Measurements from ENCODE around the gene CDH23. TPM values are rescaled to one million over a fixed set of nuclear protein-coding genes. Genes with fewer than 3 reads are reported as not detected.

CDH23 gene
- total and polyA plus RNA-seq, 2 experiments from 2014 or later, result 0.30 to 1.5 TPM

GRCh38 chr10:71802235-71802634 is 405.5 kb downstream of the CDH23 start:
- Histone ChIP-seq H3K9me3 (ENCODE audit: low read depth) (no peaks in the 10 kb centered on the region), H3K27ac (no peak overlapping the region), H3K9me2 (replicated peaks; ENCODE audit: insufficient read depth) (no peaks in the 10 kb centered on the region), H3K4me2 (no peak overlapping the region), H4K20me1 (ENCODE audit: insufficient read depth, poor library complexity, severe bottlenecking) (no peaks in the 10 kb centered on the region), H3K4me1 (ENCODE audit: insufficient read depth) (no peaks in the 10 kb centered on the region), H3K79me2 (no peaks in the 10 kb centered on the region), H2AFZ (no peak overlapping the region), H3K36me3 (replicated peaks; ENCODE audit: insufficient read depth, low read depth) (no peaks in the 10 kb centered on the region), H3K27me3 (peaks cover 14% of the 10 kb centered on the region), H3K4me3 (no peak overlapping the region)
- no peak for DNase-seq (ENCODE audit: low spot score)
- TF ChIP-seq EZH2 (IDR thresholded peaks at IDR 0.05; ENCODE audit: borderline replicate concordance), result no peak
- 94% methylated on average over 6 of the region's 6 CpGs for WGBS (ENCODE audit: low lambda C conversion rate, missing lambda C conversion rate)

- TF ChIP-seq EZH2phosphoT487 (IDR thresholded peaks at IDR 0.05; ENCODE audit: low read depth, severe bottlenecking, unreplicated experiment), result no peak
- no peak for TF ChIP-seq EZH2 (IDR thresholded peaks at IDR 0.05; ENCODE audit: borderline replicate concordance)
- TF ChIP-seq CTCF (IDR thresholded peaks at IDR 0.05; ENCODE audit: poor library complexity), result no peak
- Histone ChIP-seq H3K4me2 (no peak overlapping the region), H3K27me3 (peaks cover 14% of the 10 kb centered on the region), H4K20me1 (ENCODE audit: insufficient read depth, poor library complexity, severe bottlenecking) (no peaks in the 10 kb centered on the region), H3K9me2 (replicated peaks; ENCODE audit: insufficient read depth) (no peaks in the 10 kb centered on the region), H2AFZ (no peak overlapping the region), H3K79me2 (no peaks in the 10 kb centered on the region), H3K9me3 (ENCODE audit: low read depth) (no peaks in the 10 kb centered on the region), H3K4me3 (no peak overlapping the region), H3K4me1 (ENCODE audit: insufficient read depth) (no peaks in the 10 kb centered on the region), H3K36me3 (replicated peaks; ENCODE audit: insufficient read depth, low read depth) (no peaks in the 10 kb centered on the region), H3K27ac (no peak overlapping the region)
- 94% methylated on average over 18 of the region's 18 CpGs for WGBS (ENCODE audit: low lambda C conversion rate, missing lambda C conversion rate)
- DNase-seq (ENCODE audit: low spot score), result no peak
These were observed 406.2 kb downstream of the CDH23 start for GRCh38 chr10:71802715-71803488.

- no peak overlapping the region for H3K4me3 ChIP-seq
- H3K4me1 ChIP-seq (ENCODE audit: insufficient read depth), result no peaks in the 10 kb centered on the region
- H2AFZ ChIP-seq, result no peak overlapping the region
- no peak for TF ChIP-seq EZH2 (IDR thresholded peaks at IDR 0.05; ENCODE audit: borderline replicate concordance)
- TF ChIP-seq CTCF (IDR thresholded peaks at IDR 0.05; ENCODE audit: poor library complexity), result no peak
- no peak for TF ChIP-seq EZH2phosphoT487 (IDR thresholded peaks at IDR 0.05; ENCODE audit: low read depth, severe bottlenecking, unreplicated experiment)
- no peaks in the 10 kb centered on the region for H3K79me2 ChIP-seq
- H3K9me2 ChIP-seq (replicated peaks; ENCODE audit: insufficient read depth), result no peaks in the 10 kb centered on the region
- H3K4me2 ChIP-seq, result no peak overlapping the region
- H3K27me3 ChIP-seq, result peaks cover 14% of the 10 kb centered on the region
- H3K9me3 ChIP-seq (ENCODE audit: low read depth), result no peaks in the 10 kb centered on the region
- H3K27ac ChIP-seq, result no peak overlapping the region
- H4K20me1 ChIP-seq (ENCODE audit: insufficient read depth, poor library complexity, severe bottlenecking), result no peaks in the 10 kb centered on the region
- no peak for DNase-seq (ENCODE audit: low spot score)
- H3K36me3 ChIP-seq (replicated peaks; ENCODE audit: insufficient read depth, low read depth), result no peaks in the 10 kb centered on the region
- WGBS (ENCODE audit: low lambda C conversion rate, missing lambda C conversion rate), result 57% methylated on average over 4 of the region's 4 CpGs
These were observed 407.4 kb downstream of the CDH23 start for GRCh38 chr10:71804077-71804476.

GRCh38 chr10:71805776-71806703 is 409.3 kb downstream of the CDH23 start:
- H3K79me2 ChIP-seq, result no peaks in the 10 kb centered on the region
- no peaks in the 10 kb centered on the region for H3K9me3 ChIP-seq (ENCODE audit: low read depth)
- no peak overlapping the region for H3K4me3 ChIP-seq
- peak; percentile 35 for DNase-seq (ENCODE audit: low spot score)
- TF ChIP-seq EZH2 (IDR thresholded peaks at IDR 0.05; ENCODE audit: borderline replicate concordance) (no peak), EZH2phosphoT487 (IDR thresholded peaks at IDR 0.05; ENCODE audit: low read depth, severe bottlenecking, unreplicated experiment) (no peak), CTCF (IDR thresholded peaks at IDR 0.05; ENCODE audit: poor library complexity) (no peak)
- H3K4me2 ChIP-seq, result no peak overlapping the region
- no peaks in the 10 kb centered on the region for H3K9me2 ChIP-seq (replicated peaks; ENCODE audit: insufficient read depth)
- H4K20me1 ChIP-seq (ENCODE audit: insufficient read depth, poor library complexity, severe bottlenecking), result no peaks in the 10 kb centered on the region
- H2AFZ ChIP-seq, result no peak overlapping the region
- no peak overlapping the region for H3K27ac ChIP-seq
- no peaks in the 10 kb centered on the region for H3K4me1 ChIP-seq (ENCODE audit: insufficient read depth)
- peaks cover 14% of the 10 kb centered on the region for H3K27me3 ChIP-seq
- no peaks in the 10 kb centered on the region for H3K36me3 ChIP-seq (replicated peaks; ENCODE audit: insufficient read depth, low read depth)
- 43% methylated on average over 37 of the region's 41 CpGs for WGBS (ENCODE audit: low lambda C conversion rate, missing lambda C conversion rate)
